PC-3 (cell line): ENCODE data around the gene CSRNP3.

ENCODE experiments used
- CTCF ChIP-seq: fragments of 300-600 bp; sonication (generic); conservative IDR thresholded peaks from 2 replicates; pipeline ENCODE4 v1.5.1; 2017; ENCODE audit warnings: antibody characterized with exemption, low read depth, mild to moderate bottlenecking, low read length
- EZH2 ChIP-seq: fragments of 300-600 bp; sonication (generic); IDR thresholded peaks from one replicate; pipeline ENCODE4 v1.6.1; 2017; ENCODE audit warnings: antibody characterized with exemption, mild to moderate bottlenecking, low read length; ENCODE audit not compliant: unreplicated experiment

GRCh38 chr2:165573534-165574461 is 104.3 kb downstream of the CSRNP3 start:
- TF ChIP-seq CTCF (no peak), EZH2 (no peak)
